IPS-NIHi11 (cell line): ENCODE data around the gene MICA.
A peak's percentile ranks its signal among the peaks of the same experiment; 100 is the strongest.
"Not testable (repeated sequence)": the region's sequence is repeated elsewhere in the genome, so short reads cannot be mapped to it uniquely, and the experiment has no call there.

Experiments used
- DNase-seq: peaks from one replicate; pipeline ENCODE4 v3.0.0; 2012; ENCODE audit warnings: mixed read lengths, low spot score

MICA gene

DNA sequence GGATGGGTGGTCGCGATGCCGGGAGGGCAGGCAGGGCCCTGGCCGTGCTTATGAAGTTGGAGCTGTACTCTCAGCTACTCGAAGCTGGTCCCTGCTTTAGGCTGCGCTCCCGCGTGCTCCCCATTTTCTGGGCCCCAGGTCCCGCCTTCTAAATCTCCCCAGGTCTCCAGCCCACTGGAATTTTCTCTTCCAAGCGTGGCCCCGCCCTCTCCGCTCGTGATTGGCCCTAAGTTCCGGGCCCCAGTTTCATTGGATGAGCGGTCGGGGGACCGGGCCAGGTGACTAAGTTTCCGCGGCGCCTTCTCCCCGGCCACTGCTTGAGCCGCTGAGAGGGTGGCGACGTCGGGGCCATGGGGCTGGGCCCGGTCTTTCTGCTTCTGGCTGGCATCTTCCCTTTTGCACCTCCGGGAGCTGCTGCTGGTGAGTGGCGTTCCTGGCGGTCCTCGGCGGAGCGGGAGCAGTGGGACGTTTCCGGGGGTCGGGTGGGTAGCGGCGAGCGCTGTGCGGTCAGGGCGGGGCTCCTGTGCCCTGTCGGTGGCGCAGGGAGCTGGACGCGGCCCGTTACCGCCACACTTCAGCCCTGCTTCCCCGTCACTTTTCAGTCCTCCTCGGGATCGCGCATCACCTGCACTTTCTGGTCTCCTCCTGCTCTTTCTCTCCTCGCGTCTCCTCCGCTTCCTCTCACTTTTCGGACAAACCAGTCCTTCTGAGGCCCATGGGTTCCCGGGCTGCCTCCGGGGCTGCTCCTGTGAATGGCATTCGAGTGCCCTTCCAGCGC lies at the start of gene MICA:
TSS of gene MICA (plus strand) at position 313 of the 778 bp plus-strand sequence. CDS start at position 351, 38 bp downstream.
- peak; percentile 95 for DNase-seq

DNA sequence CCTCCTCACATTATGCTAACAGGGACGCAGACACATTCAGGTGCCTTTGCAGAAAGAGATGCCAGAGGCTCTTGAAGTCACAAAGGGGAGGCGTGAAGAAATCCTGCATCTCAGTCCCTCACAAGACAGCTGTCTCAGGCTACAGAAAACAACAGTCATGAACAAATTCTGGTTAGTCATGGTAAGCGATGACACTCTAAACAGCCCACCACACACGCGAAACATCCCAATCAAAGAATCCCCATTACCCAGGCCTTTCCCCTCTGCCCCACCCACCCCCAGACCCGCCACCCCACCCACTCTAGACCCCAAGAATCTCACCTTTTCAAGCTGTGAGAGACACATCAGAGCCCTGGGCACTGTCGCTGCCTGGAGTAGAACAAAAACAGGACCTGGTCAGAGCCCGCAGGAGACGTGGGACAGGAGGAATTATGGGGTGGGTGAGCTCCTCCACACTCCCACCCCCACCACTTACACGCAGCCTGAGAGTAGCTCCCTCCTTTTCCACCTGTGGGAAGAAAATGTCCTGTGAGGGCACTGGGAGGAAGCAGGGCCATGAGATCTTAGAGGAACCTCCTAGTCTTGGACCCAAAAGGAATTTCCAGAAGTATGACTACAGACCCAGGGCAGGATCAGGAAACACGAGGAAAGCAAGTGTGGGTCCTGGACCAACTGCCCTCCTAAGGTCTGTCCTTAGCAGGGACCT lies 49.1 kb upstream of the MICA start:
- DNase-seq = no peak

DNA sequence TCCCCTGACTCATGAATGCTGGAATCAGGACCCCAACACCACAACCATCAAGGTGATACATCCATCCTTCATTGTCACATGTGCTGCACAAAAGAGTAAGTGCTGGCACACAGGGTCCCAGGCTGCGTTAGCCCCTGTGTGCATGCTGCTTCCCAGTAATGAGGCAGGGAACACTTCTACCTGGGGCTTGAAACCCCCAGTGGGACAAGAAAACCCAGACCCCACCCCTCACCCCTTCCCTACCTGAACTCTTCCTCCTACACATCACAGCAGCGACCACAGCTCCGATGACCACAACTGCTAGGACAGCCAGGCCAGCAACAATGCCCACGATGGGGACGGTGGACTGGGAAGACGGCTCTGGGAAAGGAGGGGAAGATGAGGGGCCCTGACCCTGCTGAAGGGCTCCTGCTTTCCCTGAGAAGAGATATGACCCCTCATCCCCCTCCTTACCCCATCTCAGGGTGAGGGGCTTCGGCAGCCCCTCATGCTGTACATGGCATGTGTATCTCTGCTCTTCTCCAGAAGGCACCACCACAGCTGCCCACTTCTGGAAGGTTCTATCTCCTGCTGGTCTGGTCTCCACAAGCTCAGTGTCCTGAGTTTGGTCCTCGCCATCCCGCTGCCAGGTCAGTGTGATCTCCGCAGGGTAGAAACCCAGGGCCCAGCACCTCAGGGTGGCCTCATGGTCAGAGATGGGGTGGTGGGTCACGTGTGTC lies 48.4 kb upstream of the MICA start:
- DNase-seq = no peak

DNA sequence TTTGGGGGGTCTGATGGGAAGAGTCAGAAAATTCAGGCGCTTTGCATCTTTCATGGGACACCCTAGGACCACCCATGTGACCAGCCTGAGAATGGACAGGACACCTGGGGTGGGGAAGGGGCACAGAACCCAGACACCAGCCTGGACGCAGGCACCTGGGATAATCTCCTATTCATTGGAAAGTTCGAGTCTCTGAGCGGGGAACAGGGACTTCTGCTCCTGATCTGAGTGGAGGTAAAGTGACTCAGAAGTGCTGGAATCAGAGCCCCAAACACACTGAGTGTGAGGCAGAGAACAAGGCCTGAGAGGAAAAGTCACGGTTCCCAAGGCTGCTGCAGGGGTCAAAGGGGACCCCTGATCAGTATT lies 47.8 kb upstream of the MICA start:
- DNase-seq = no peak

DNA sequence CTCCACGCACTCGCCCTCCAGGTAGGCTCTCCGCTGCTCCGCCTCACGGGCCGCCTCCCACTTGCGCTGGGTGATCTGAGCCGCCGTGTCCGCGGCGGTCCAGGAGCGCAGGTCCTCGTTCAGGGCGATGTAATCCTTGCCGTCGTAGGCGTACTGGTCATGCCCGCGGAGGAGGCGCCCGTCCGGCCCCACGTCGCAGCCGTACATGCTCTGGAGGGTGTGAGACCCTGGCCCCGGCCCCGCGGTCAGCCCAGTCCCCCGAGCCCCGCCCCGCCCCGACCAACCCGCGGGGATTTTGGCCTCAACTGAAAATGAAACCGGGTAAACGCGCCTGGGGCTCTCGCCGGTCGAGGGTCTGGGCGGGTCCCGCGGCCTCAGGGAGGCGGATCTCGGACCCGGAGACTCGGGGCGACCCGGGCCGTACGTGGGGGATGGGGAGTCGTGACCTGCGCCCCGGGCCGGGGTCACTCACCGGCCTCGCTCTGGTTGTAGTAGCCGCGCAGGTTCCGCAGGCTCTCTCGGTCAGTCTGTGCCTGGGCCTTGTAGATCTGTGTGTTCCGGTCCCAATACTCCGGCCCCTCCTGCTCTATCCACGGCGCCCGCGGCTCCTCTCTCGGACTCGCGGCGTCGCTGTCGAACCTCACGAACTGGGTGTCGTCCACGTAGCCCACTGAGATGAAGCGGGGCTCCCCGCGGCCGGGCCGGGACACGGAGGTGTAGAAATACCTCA lies 47.0 kb upstream of the MICA start:
- DNase-seq = no peak

DNA sequence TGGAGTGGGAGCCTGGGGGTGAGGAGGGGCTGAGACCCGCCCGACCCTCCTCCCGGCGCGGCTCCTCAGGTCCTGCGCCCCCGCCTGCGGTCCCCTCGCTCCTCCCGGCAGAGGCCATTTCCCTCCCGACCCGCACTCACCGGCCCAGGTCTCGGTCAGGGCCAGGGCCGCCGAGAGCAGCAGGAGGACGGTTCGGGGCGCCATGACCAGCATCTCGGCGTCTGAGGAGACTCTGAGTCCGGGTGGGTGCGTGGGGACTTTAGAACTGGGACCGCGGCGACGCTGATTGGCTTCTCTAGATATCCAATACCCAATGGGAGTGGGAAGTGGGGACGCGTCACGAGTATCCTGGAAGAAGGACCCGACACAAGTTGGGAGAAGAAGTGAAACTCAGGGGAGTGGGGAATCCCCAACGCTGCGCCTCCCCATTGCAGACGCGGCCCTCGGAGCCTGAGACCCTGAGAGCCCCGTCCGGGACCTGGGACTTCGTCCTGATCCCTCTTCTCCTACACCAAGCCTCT lies 46.4 kb upstream of the MICA start, which contains the start of gene HLA-B:
TSS of gene HLA-B (minus strand) at position 234 of the 521 bp plus-strand sequence. CDS start at position 213, 21 bp downstream.
- peak; percentile 67 for DNase-seq

DNA sequence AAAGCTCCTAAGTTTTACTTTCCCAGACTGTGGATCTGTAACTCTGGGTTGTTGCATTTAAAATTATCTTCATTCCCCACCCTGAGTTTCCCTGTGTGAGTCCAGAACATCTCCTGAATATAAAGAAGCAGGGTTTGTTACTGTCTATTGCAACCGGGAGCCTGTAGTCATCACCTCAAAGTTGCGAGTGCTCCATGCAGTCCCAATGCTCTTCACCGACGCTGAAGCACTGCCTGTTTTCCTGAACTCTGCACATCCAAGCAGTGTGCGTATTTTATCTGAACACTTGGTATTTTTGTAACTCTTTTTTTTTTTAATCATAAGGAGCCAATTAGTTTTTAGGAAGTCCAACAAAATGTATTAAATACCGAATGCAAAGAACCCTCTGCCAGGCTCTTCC lies 45.5 kb upstream of the MICA start:
- no peak for DNase-seq

DNA sequence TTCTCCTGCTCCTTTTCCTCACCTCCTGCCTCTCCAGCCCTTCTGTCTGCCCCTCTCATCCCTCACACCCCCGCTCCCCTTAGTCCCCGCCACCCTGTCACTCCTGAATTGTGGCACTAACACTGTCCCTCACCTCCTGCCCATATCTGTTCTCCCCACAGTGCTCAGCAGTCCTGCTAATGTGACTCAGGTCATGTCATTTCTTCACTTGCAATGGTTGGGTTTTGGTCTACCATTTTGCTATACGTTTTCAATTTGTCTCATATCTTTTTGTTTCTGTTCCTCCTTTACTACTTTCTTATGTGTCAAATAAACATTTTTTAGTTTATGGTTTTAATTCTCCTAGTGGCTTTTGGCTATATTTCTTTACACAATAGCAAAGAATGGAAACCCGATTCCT lies 45.1 kb upstream of the MICA start:
- DNase-seq = no peak

DNA sequence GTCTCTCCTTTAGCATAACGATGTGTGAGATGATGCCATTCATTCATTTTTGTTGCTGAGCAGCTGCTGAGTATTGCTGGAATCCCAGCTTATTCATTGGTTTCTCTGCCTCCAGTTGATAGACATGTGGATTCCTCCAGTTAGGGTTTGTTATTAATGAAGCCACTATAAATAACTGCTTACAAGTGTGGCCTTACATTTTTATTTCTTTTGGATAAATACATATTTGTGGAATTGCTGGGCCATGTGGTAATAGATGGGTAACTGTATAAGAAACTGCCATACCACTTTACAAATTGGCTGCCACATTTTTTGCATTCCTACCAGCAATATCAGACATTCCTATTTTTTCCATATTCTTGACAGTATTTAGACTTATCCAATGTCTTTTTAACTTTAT lies 43.8 kb upstream of the MICA start:
- DNase-seq = no peak

DNA sequence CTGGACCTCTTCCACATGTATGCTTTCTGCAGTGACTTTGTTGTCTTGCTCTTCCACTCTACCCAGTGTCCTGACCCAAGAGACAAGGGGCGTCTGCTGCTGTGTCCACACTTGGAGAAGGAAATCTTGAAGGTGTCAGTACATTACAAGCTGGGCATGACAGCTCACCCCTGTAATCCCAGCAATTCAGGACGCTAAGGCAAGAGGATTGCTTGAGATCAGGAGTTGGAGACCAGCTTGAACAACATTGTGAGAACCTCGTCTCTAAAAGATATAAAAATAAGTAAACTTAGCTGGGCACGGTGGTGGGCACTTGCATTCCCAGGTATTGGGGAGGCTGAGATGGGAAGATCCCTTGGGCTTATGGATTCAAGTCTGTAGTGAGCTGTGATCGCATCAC lies 40.6 kb upstream of the MICA start:
- no peak for DNase-seq

DNA sequence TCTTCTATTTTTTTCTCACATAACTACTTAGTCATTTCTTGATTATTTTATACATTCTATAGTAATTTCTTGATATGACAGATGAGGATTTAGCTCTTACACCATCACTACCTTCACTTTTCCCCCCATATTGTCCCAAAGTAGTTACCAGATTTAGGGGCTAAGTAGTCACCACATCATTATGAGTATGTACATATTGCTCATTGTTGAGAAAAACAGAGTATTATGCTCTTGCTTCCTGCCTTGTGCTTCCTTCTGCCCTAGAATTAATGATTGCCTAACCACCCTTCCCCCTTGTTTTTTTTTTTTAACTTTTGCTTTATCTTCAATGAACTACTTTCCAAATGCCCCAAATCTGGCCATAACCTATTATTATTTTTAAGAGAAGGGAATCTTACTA lies 39.6 kb upstream of the MICA start:
- no peak for DNase-seq

DNA sequence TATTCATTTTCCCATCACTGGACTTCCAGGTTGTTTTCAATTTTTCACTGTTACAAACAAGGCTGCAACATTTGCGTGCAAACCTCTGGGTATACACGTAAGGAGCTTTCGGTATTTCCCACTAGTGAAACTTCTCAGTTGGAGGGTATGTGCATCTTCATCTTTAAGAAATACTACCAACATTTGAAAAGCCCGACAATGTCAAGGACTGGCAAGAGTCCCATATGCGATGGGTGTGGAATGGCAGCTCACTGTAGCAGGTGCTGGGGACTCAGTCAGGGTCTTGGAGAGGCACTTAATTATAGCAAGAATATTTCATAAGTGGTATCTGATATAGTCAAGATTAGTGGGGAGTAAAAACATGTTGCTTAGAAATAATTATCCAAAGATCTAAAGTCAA lies 37.5 kb upstream of the MICA start:
- no peak for DNase-seq

DNA sequence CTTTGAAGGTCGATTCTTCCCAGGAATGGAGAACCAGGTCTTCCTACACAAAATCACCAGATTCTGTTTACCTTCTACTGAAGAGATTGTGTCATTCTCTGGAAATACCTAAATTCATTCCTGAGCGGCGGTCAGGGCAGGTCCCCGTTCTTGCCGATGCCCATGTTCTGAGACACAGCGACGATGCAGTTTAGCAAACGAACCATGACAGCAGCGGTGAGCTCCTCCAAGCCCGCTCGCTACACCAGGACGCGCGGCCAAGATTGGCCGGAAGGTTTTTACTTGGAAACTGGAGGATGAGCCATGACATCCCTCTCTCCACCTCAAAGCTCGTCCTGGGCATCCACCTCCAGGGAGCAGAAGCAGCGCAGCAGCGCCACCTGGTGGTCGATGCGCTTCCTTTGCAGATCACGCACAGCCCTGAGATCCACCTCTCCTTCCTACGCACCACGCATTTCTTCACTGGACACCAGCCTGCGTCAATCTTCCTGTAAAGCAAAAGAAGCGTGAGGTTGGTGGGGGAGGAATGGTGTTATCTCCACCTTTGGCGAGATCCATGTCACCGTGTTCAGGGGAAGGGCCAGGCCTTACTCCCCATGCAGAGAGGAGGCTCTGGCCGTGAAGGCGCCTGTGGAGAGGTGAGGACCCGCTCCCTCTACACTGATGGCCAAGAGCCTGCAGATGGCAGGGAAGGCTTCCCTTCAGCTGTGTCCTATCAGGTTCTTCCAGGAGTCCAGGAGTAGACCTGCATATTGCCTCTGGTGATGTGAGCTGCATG lies 36.5 kb upstream of the MICA start:
- peak; percentile 86 for DNase-seq

DNA sequence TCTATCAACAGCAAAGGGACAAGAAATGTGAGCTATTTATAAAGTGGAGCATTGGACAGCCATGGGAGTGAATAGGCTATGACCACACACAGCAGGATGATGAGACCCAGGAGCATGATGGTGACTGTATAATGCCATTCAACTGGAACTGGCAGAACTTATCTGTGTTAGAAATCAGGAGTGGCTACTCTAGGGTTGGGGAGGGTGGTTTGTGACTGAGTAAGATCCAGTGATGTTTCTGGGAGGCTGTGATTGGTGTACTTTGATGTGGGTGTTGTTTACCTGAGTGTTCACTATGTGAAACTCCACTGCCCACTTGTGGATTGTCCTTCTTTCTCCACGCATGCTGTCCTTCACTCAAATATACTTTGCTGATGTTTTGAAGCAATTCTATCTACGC lies 34.9 kb upstream of the MICA start:
- no peak for DNase-seq

DNA sequence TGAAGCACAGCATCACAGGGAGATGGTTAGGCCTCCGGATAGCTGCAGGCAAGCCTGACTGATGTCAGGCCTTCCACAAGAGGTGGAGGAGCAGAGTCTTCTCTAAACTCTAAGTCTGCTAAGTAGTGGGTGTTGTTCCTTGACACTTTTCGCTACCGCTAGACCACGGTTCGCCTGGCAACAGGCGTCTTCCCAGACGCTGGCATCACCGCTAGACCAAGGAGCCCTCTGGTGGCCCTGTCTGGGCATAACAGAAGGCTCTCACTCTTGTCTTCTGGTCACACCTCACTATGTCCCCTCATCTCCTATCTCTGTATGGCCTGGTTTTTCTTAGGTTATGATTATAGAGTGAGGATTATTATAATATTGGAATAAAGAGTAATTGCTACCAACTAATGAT lies 29.3 kb upstream of the MICA start:
- DNase-seq = not testable (repeated sequence)

DNA sequence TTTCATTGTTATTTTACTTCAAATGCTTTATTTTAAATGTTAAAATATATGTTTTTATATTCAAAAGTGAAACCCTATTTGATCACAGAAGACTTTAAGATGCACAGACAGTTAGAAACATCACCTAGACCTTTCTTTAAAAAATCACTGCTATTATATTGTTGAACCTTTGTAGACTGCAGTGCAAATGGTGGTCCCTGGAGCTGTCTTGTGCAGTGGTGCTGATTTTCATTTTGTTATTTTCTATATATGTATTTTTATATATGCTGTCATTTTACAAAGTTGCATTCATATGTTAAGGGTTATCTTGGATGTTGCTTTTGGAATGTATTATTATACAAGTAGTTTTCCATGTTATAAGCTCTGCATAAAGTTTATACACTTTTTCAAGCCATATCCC lies 27.7 kb upstream of the MICA start:
- no peak for DNase-seq

DNA sequence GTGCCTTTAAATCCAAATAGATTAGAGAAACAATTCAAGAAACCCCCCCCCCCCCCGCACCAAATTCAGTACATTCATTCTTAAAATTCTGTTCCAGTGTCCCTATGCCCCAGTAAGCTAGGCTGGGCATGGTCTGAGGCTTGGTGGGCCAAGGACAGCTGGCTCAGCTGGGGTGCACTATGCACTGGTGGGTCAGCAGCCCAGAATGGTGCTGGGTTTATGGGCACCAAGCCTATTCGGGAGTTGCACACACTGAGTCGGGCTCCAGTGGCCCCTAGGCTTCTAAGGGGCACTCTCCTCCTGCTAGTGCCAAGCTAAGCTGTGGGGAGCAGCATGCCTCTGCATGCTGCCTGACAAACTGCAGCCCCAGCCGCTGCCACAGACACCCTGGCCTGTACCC lies 26.4 kb upstream of the MICA start:
- DNase-seq = no peak

DNA sequence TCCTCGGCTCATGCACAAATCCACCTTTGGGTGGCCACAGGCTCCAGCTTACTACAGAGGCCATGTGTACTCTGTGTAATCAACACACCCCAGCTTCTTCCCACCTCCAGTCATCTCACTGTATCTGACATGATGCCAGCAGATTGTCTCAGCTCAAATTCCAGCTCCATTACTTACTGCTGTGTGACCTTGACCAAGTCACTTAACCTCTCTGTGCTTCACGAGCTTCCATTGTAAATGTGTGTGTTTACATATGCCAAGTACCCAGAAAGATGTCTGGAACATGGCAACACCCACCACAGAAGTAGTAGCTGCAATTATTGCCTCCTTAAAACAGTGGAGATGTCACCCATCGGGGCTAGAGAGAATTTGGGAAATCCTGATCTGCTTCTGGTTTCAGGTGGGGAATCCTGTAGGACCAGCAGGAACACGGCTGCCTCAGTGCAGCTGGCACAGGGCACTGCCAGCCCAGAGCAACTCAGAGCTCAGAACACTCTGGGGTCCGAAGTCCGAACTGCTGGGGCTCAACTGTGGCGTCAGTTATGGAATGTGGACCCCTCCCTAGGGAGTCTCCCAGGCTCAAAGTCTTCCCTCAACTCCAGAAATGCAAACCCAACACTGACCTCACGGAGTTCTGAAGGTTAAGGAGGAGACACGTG lies 25.2 kb upstream of the MICA start:
- no peak for DNase-seq

DNA sequence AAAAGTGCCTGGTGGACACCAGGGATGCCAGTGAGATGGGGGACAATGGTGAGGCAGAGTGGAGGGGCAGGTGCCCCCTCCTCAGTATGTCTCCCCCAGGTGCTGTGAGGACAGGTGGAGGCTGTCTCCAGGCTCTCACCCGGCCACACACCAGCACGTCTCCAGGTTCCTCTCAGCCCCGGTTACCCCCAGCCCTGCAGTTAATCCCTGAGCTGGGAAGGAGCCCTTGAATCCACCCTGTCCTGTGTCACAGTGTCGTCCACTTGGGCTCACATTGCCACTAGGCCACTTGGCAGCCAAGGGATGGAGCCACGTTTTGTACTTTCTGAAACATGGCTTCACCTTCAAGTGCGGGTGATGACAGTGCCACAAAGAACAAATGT lies 24.7 kb upstream of the MICA start:
- DNase-seq = no peak

DNA sequence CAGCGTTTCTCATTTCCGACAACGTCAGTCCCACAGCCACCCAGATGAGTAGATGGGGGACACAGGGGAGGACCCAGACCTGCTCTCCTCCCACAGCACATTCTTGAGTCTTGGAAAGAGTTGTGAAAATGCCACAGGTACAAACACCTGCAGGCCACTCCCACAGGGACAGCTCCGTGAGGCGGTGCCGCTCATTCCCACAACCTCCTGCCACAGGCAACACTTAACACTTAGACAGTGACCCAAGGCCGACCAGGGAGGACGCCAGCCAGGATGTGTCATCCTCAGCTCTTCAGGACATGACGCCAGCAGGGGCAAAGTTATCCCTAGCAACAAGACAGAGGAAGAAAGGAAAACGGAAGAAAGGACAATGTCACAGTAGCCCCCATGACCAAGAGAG lies 23.5 kb upstream of the MICA start:
- DNase-seq = no peak

DNA sequence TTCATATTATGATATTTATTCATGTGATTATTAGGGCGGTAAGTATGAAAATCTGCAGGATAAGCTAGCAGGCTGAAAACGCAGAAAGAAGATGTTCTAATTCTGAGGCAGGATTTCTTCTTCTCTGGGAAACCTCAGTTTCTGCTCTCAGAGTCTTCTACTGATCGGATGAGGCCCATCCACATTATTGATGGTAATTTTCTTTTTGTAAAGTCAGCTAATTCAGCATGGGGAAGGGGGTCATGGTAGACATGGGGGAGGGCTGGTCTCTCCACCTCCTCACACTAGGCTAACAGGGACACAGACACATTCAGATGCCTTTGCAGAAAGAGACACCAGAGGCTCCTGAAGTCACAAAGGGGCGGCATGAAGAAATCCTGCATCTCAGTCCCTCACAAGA lies 21.7 kb upstream of the MICA start:
- no peak for DNase-seq
